Endothelial cell of umbilical vein (primary cell): ENCODE measurements around the gene KCTD13. TPM values are rescaled to one million over a fixed set of nuclear protein-coding genes. Genes with fewer than 3 reads are reported as not detected.
"Not testable (repeated sequence)": the region's sequence is repeated elsewhere in the genome, so short reads cannot be mapped to it uniquely, and the experiment has no call there.

Source experiments
- BruUV-seq: library from RNA; stranded (reverse); fragments of 400-500 nt; replicated peaks from 2 replicates; lab custom pipeline; 2021; lab: Mats Ljungman, UMichigan
- CTCF ChIA-PET: fragments of 300-600, 350-600 bp; sonication (Branson Sonifier 250); formaldehyde crosslinking; loops from one replicate; lab custom pipeline; 2021; ENCODE audit warnings: antibody characterized with exemption, inconsistent platforms; lab: Charles Lee
- POLR2A ChIA-PET: fragments of 300-600, 350-600 bp; sonication (Branson Sonifier 250); formaldehyde crosslinking; loops from one replicate; lab custom pipeline; 2021; ENCODE audit warnings: antibody characterized with exemption, inconsistent platforms; lab: Charles Lee
- DNase-seq: peaks from one replicate; pipeline ENCODE4 v3.0.0-alpha.2; 2011; ENCODE audit warnings: low read depth, low spot score
- FAIRE-seq: peaks from 2 replicates; lab custom pipeline; 2011; peaks lifted over from hg19 to GRCh38; lab: Jason Lieb, UNC
- H2AFZ ChIP-seq: 2 replicates; pipeline ENCODE4 v1.6.0; 2012; ENCODE audit warnings: low read depth, low read length, control low read depth, inconsistent platforms
- H3K27ac ChIP-seq: 2 replicates; pipeline ENCODE4 v1.5.1; 2011; ENCODE audit warnings: low read depth, mild to moderate bottlenecking, control low read depth, low read length, moderate library complexity; ENCODE audit not compliant: insufficient read depth
- H3K27me3 ChIP-seq, 2 experiments: 2 replicates each; pipeline versions ENCODE4 v1.6.0 to v1.6.1; 2011; ENCODE audit warnings: low read length in 2 of 2, mixed read lengths in 1 of 2; ENCODE audit not compliant: control insufficient read depth in 2 of 2, insufficient read depth in 2 of 2
- H3K36me3 ChIP-seq, 2 experiments: 2 replicates in 1 of 2; 3 replicates in 1 of 2; pipeline ENCODE4 v1.5.1; 2011; ENCODE audit warnings: low read length in 2 of 2, mild to moderate bottlenecking in 1 of 2, moderate library complexity in 1 of 2; ENCODE audit not compliant: control insufficient read depth in 2 of 2, insufficient read depth in 2 of 2; ENCODE audit errors: extremely low read depth in 1 of 2
- H3K4me1 ChIP-seq: 3 replicates; pipeline ENCODE4 v1.5.1; 2011; ENCODE audit warnings: mild to moderate bottlenecking, low read length; ENCODE audit not compliant: control insufficient read depth, insufficient read depth; ENCODE audit errors: extremely low read depth
- H3K4me2 ChIP-seq: 2 replicates; pipeline ENCODE4 v1.6.1; 2011; ENCODE audit warnings: low read length, control low read depth, mixed read lengths; ENCODE audit not compliant: insufficient read depth
- H3K4me3 ChIP-seq, 3 experiments: fragments of 200-600 bp in 1 of 3; sonication (generic), shearing (Covaris generic) in 1 of 3; replicated peaks in 1 of 3; 2 replicates each; pipeline ENCODE4 v1.5.1; 2011 to 2016; ENCODE audit warnings: control low read depth in 3 of 3, low read length in 3 of 3, mild to moderate bottlenecking in 2 of 3, inconsistent platforms in 1 of 3, low read depth in 1 of 3, moderate library complexity in 1 of 3; ENCODE audit not compliant: insufficient read depth in 1 of 3
- H3K79me2 ChIP-seq: 2 replicates; pipeline ENCODE4 v1.6.0; 2012; ENCODE audit warnings: low read length, inconsistent platforms; ENCODE audit not compliant: control insufficient read depth, insufficient read depth
- H3K9ac ChIP-seq: replicated peaks from 2 replicates; pipeline ENCODE3; 2011; ENCODE audit warnings: low read length, control low read depth; ENCODE audit not compliant: insufficient read depth; ENCODE audit errors: extremely low read depth
- H3K9me1 ChIP-seq: replicated peaks from 3 replicates; pipeline ENCODE4 v1.6.0; 2011; ENCODE audit warnings: mild to moderate bottlenecking, low read length; ENCODE audit not compliant: control insufficient read depth, insufficient read depth; ENCODE audit errors: extremely low read depth
- H3K9me3 ChIP-seq: replicated peaks from 2 replicates; pipeline ENCODE4 v1.5.1; 2012; ENCODE audit warnings: low read length, inconsistent platforms; ENCODE audit not compliant: control insufficient read depth, insufficient read depth
- H4K20me1 ChIP-seq: replicated peaks from 2 replicates; pipeline ENCODE3; 2011; ENCODE audit warnings: mild to moderate bottlenecking, low read length; ENCODE audit not compliant: control insufficient read depth, insufficient read depth; ENCODE audit errors: extremely low read depth
- EZH2 ChIP-seq: IDR thresholded peaks from 2 replicates; pipeline ENCODE4 v1.6.1; 2012; ENCODE audit warnings: borderline replicate concordance, low read depth, mild to moderate bottlenecking, moderate library complexity, low read length, inconsistent platforms; ENCODE audit not compliant: severe bottlenecking
- FOS ChIP-seq: IDR thresholded peaks from 2 replicates; pipeline ENCODE4 v1.6.1; 2011; ENCODE audit warnings: mild to moderate bottlenecking, low read length, moderate library complexity, borderline replicate concordance; ENCODE audit not compliant: insufficient read depth
- POLR2A ChIP-seq: IDR thresholded peaks from 2 replicates; pipeline ENCODE4 v1.6.1; 2012; ENCODE audit warnings: low read depth, mild to moderate bottlenecking, control low read depth, low read length
- POLR2AphosphoS5 ChIP-seq: IDR thresholded peaks from 2 replicates; pipeline ENCODE4 v1.6.1; 2012; ENCODE audit warnings: low read depth, mild to moderate bottlenecking, control low read depth, low read length, moderate library complexity; ENCODE audit not compliant: insufficient read depth
- dilution Hi-C: fragments of 300-500 bp; cut with MboI; formaldehyde crosslinking; loops from one replicate; pipeline ENCODE4 v1.15.0; 2019; ENCODE audit warnings: low sequenced_read_pairs; ENCODE audit not compliant: extremely low pct_ligation_motif_present
- intact Hi-C: fragments of 100-400 bp; cut with micrococcal nuclease; formaldehyde crosslinking; loops from one replicate; pipeline ENCODE4 v1.10.0; 2022
- polyA plus RNA-seq, 4 experiments: library from polyadenylated mRNA; depleted of rRNA in 3 of 4; stranded (reverse) in 3 of 4; unstranded in 1 of 4; fragments of >200 nt; gene quantifications; 2 replicates each; pipeline versions ENCODE4 v1.2.1 to v1.2.3, GENCODE V29; 2011 to 2012; ENCODE audit warnings: missing spikeins in 1 of 4
- total RNA-seq: library from RNA; stranded (reverse); gene quantifications from 2 replicates; pipeline ENCODE4 v1.2.3, GENCODE V29; 2021
- TF ChIP-seq, protein P1 (sequence below): IDR thresholded peaks from 2 replicates; pipeline ENCODE4 v1.6.1; 2011; ENCODE audit not compliant: insufficient read depth, insufficient read length
- TF ChIP-seq, protein P2 (sequence below), 2 donors: IDR thresholded peaks; 1 replicate in 1 of 2; 2 replicates in 1 of 2; pipeline ENCODE4 v1.5.1; 2011; ENCODE audit warnings: low read length in 2 of 2, mild to moderate bottlenecking in 2 of 2, moderate library complexity in 2 of 2, control low read depth in 1 of 2, inconsistent platforms in 1 of 2, low read depth in 1 of 2; ENCODE audit not compliant: insufficient read depth in 1 of 2; ENCODE audit errors: extremely low read depth in 1 of 2

Gene KCTD13
- total and polyA plus RNA-seq, 2 donors (not counting 3 experiments of a cell fraction or from before 2014, with no cell fraction given), result 22.6 to 24.2 TPM

- Histone ChIP-seq H3K4me1 (peaks cover 15% of the 10 kb centered on the region), H3K27ac (no peak overlapping the region)
- FAIRE-seq, result no peak
Measured at GRCh38 chr16:29961127-29961478, 35.1 kb upstream of the KCTD13 start.

DNA sequence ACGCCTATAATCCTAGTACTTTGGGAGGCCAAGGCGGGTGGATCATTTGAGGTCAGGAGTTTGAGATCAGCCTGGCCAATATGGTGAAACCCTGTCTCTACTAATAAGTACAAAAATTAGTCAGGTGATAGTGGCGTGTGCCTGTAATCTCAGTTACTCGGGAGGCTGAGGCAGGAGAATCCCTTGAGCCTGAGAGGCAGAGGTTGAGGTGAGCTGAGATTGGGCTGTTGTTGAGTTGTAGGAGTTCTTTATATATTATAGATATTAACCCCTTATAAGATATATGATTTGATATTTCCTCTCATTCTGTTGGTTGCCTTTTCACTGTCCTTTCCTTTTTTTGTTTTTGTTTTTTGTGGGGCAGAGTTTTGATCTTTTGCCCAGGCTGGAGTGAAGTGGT is 33.8 kb upstream of the KCTD13 start:
- H3K4me2 ChIP-seq, H3K27me3 ChIP-seq, H2AFZ ChIP-seq, DNase-seq, H3K27ac ChIP-seq, H4K20me1 ChIP-seq, dilution Hi-C loops, POLR2A ChIA-PET, BruUV-seq, H3K79me2 ChIP-seq, FAIRE-seq, H3K9ac ChIP-seq, H3K36me3 ChIP-seq, intact Hi-C loops, H3K4me3 ChIP-seq, H3K9me3 ChIP-seq, H3K9me1 ChIP-seq: not testable (repeated sequence)
- CTCF ChIA-PET, result interaction anchor here (3.8 kb wide), 1 partner anchor 46 kb away, joined by 16 read pairs; no protein-coding TSS in a partner anchor
- H3K4me1 ChIP-seq, result peaks cover 15% of the 10 kb centered on the region

More at GRCh38 chr16:29961127-29961478, 35.1 kb upstream of the KCTD13 start:
- Histone ChIP-seq H3K4me2 (peak overlapping the region; percentile 93), H3K4me3 (peak overlapping the region in 2 of 3 experiments; percentile 63 to 82), H3K9ac (no peak overlapping the region), H3K79me2 (peaks cover 2% of the 10 kb centered on the region), H3K36me3 (no peaks in the 10 kb centered on the region), H4K20me1 (no peaks in the 10 kb centered on the region), H2AFZ (peak overlapping the region; percentile 88), H3K9me1 (no peaks in the 10 kb centered on the region), H3K27me3 (no peaks in the 10 kb centered on the region), H3K9me3 (no peaks in the 10 kb centered on the region)
- CTCF ChIA-PET, result interaction anchor here (0.8 to 3.8 kb wide), 17 partner anchors 8 to 260 kb away, joined by 3 to 16 read pairs (median 5); partner anchors contain the start of genes ASPHD1, KCTD13 and TAOK2
- POLR2A ChIA-PET, result interaction anchor here (2.9 kb wide), 1 partner anchor 12 kb away, joined by 14 read pairs; the partner anchor contains the start of gene TAOK2
- no TSS peak for BruUV-seq
- dilution Hi-C loops (no loop called here), intact Hi-C loops (loop anchor here (1.0 kb wide), 2 partner anchors 34 to 98 kb away; partner anchors contain the start of genes CDIPT and HIRIP3)
- no peak for DNase-seq
- TF ChIP-seq EZH2 (no peak), FOS (no peak), POLR2A (no peak), POLR2AphosphoS5 (no peak)
- TF ChIP-seq, protein P1, sequence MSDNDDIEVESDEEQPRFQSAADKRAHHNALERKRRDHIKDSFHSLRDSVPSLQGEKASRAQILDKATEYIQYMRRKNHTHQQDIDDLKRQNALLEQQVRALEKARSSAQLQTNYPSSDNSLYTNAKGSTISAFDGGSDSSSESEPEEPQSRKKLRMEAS, result no peak
- TF ChIP-seq, protein P2, sequence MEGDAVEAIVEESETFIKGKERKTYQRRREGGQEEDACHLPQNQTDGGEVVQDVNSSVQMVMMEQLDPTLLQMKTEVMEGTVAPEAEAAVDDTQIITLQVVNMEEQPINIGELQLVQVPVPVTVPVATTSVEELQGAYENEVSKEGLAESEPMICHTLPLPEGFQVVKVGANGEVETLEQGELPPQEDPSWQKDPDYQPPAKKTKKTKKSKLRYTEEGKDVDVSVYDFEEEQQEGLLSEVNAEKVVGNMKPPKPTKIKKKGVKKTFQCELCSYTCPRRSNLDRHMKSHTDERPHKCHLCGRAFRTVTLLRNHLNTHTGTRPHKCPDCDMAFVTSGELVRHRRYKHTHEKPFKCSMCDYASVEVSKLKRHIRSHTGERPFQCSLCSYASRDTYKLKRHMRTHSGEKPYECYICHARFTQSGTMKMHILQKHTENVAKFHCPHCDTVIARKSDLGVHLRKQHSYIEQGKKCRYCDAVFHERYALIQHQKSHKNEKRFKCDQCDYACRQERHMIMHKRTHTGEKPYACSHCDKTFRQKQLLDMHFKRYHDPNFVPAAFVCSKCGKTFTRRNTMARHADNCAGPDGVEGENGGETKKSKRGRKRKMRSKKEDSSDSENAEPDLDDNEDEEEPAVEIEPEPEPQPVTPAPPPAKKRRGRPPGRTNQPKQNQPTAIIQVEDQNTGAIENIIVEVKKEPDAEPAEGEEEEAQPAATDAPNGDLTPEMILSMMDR (IDR thresholded peaks at IDR 0.05; ENCODE audit: extremely low read depth in 1 of 2, insufficient read depth in 1 of 2, low read depth in 1 of 2, low read length in 2 of 2), result no peak
